HepG2 (cell line): Measurements from ENCODE around the gene IQCE. TPM values are rescaled to one million over a fixed set of nuclear protein-coding genes. Genes with fewer than 3 reads are reported as not detected.

ENCODE experiments used
- DZIP1 ChIP-seq: sonication (generic); formaldehyde crosslinking; IDR thresholded peaks from 2 replicates; pipeline ENCODE4 v1.5.0; 2020; ENCODE audit warnings: mild to moderate bottlenecking, missing genetic modification reagents
- ELF4 ChIP-seq: sonication (generic); formaldehyde crosslinking; IDR thresholded peaks from 2 replicates; pipeline ENCODE4 v1.5.0; 2020; ENCODE audit warnings: missing genetic modification reagents, mild to moderate bottlenecking, moderate library complexity, borderline replicate concordance
- KLF6 ChIP-seq: IDR thresholded peaks from 2 replicates; pipeline ENCODE4 v1.8.0; 2016; ENCODE audit warnings: missing biosample characterization, missing genetic modification reagents
- NFATC3 ChIP-seq: sonication (generic); formaldehyde crosslinking; IDR thresholded peaks from 2 replicates; pipeline ENCODE4 v1.5.1; 2020; ENCODE audit warnings: mild to moderate bottlenecking, missing genetic modification reagents
- NFE2L1 ChIP-seq: sonication (generic); formaldehyde crosslinking; IDR thresholded peaks from 2 replicates; pipeline ENCODE4 v1.4.0; 2020; ENCODE audit warnings: missing genetic modification reagents, mild to moderate bottlenecking, borderline replicate concordance
- SIX4 ChIP-seq: sonication (generic); formaldehyde crosslinking; IDR thresholded peaks from 2 replicates; pipeline ENCODE4 v1.4.0; 2020; ENCODE audit warnings: missing genetic modification reagents
- SMYD3 ChIP-seq: sonication (generic); formaldehyde crosslinking; IDR thresholded peaks from 2 replicates; pipeline ENCODE4 v1.8.1; 2023; ENCODE audit warnings: mild to moderate bottlenecking, missing genetic modification reagents
- SNRNP70 ChIP-seq: fragments of 200-400 bp; formaldehyde crosslinking; IDR thresholded peaks from 2 replicates; pipeline ENCODE4 v1.6.1; 2017; ENCODE audit warnings: mild to moderate bottlenecking, low read depth, low read length, moderate library complexity
- TBX2 ChIP-seq: sonication (generic); formaldehyde crosslinking; IDR thresholded peaks from 2 replicates; pipeline ENCODE4 v1.5.0; 2020; ENCODE audit warnings: missing genetic modification reagents, mild to moderate bottlenecking, borderline replicate concordance
- TGIF2 ChIP-seq: IDR thresholded peaks from 2 replicates; pipeline ENCODE4 v1.6.1; 2016; ENCODE audit warnings: control low read depth, missing compliant biosample characterization
- ZFP82 ChIP-seq: sonication (generic); formaldehyde crosslinking; IDR thresholded peaks from 2 replicates; pipeline ENCODE4 v1.5.1; 2020; ENCODE audit warnings: mild to moderate bottlenecking, missing genetic modification reagents, borderline replicate concordance
- ZNF20 ChIP-seq: sonication (generic); formaldehyde crosslinking; IDR thresholded peaks from 2 replicates; pipeline ENCODE4 v1.4.0; 2020; ENCODE audit warnings: mild to moderate bottlenecking, moderate library complexity, missing genetic modification reagents
- ZNF205 ChIP-seq: IDR thresholded peaks from 2 replicates; pipeline ENCODE4 v1.6.1; 2018; ENCODE audit warnings: missing biosample characterization, missing genetic modification reagents
- ZNF234 ChIP-seq: sonication (generic); formaldehyde crosslinking; conservative IDR thresholded peaks from 2 replicates; pipeline ENCODE4 v1.5.1; 2020; ENCODE audit warnings: mild to moderate bottlenecking, missing genetic modification reagents
- ZNF292 ChIP-seq: sonication (generic); formaldehyde crosslinking; IDR thresholded peaks from 2 replicates; pipeline ENCODE4 v1.8.1; 2022; ENCODE audit warnings: mild to moderate bottlenecking, low read depth, missing genetic modification reagents, borderline replicate concordance
- ZNF296 ChIP-seq: sonication (generic); formaldehyde crosslinking; conservative IDR thresholded peaks from 2 replicates; pipeline ENCODE4 v1.5.0; 2020; ENCODE audit warnings: mild to moderate bottlenecking, missing genetic modification reagents
- ZNF383 ChIP-seq: sonication (generic); formaldehyde crosslinking; IDR thresholded peaks from 2 replicates; pipeline ENCODE4 v1.4.0; 2020; ENCODE audit warnings: missing genetic modification reagents, mild to moderate bottlenecking, borderline replicate concordance
- ZNF550 ChIP-seq: sonication (generic); formaldehyde crosslinking; IDR thresholded peaks from 2 replicates; pipeline ENCODE4 v1.4.0; 2020; ENCODE audit warnings: mild to moderate bottlenecking, missing genetic modification reagents, borderline replicate concordance
- ZNF562 ChIP-seq: sonication (generic); formaldehyde crosslinking; IDR thresholded peaks from 2 replicates; pipeline ENCODE4 v1.8.0; 2022; ENCODE audit warnings: missing genetic modification reagents, borderline replicate concordance
- ZNF619 ChIP-seq: sonication (generic); formaldehyde crosslinking; IDR thresholded peaks from 2 replicates; pipeline ENCODE4 v1.4.0; 2020; ENCODE audit warnings: mild to moderate bottlenecking, missing genetic modification reagents
- ZNF777 ChIP-seq: sonication (generic); formaldehyde crosslinking; IDR thresholded peaks from 2 replicates; pipeline ENCODE4 v1.4.0; 2020; ENCODE audit warnings: missing genetic modification reagents
- ZSCAN31 ChIP-seq: sonication (generic); formaldehyde crosslinking; IDR thresholded peaks from 2 replicates; pipeline ENCODE4 v1.5.0; 2020; ENCODE audit warnings: low read depth, mild to moderate bottlenecking, missing genetic modification reagents
- polyA plus RNA-seq, 8 experiments: library from polyadenylated mRNA; depleted of rRNA in 3 of 8; stranded (reverse) in 7 of 8; unstranded in 1 of 8; fragments of >200 nt; fragmentation: Illumina TruSeq in 4 of 8; extraction: Trizol in 4 of 8; gene quantifications; 2 replicates each; pipeline versions ENCODE4 v1.2.1 to v1.2.3, GENCODE V29; 2011 to 2016; ENCODE audit warnings: low read depth in 4 of 8, missing spikeins in 1 of 8, mixed read lengths in 1 of 8; ENCODE audit not compliant: insufficient read depth in 1 of 8
- total RNA-seq, 5 experiments: library from RNA; depleted of rRNA; stranded (reverse); fragments of >200 nt; fragmentation: Illumina TruSeq; extraction: Trizol; gene quantifications; 2 replicates each; pipeline ENCODE4 v1.2.3, GENCODE V29; 2016; ENCODE audit warnings: low read depth in 1 of 5
- TF ChIP-seq, protein P1 (sequence below): IDR thresholded peaks from 2 replicates; pipeline ENCODE4 v1.6.1; 2016; ENCODE audit warnings: missing biosample characterization, missing genetic modification reagents, low read depth
- TF ChIP-seq, protein P2 (sequence below): sonication (generic); formaldehyde crosslinking; IDR thresholded peaks from 2 replicates; pipeline ENCODE4 v1.4.0; 2020; ENCODE audit warnings: missing genetic modification reagents

The IQCE gene
- total and polyA plus RNA-seq, 2 of the 13 experiments (the other 11 are each of a cell fraction or from before 2014, with no cell fraction given): 1.5 to 2.5 TPM

GRCh38 chr7:2663121-2663886 is 104.5 kb downstream of the IQCE start (continued):
- TF ChIP-seq, protein P1, sequence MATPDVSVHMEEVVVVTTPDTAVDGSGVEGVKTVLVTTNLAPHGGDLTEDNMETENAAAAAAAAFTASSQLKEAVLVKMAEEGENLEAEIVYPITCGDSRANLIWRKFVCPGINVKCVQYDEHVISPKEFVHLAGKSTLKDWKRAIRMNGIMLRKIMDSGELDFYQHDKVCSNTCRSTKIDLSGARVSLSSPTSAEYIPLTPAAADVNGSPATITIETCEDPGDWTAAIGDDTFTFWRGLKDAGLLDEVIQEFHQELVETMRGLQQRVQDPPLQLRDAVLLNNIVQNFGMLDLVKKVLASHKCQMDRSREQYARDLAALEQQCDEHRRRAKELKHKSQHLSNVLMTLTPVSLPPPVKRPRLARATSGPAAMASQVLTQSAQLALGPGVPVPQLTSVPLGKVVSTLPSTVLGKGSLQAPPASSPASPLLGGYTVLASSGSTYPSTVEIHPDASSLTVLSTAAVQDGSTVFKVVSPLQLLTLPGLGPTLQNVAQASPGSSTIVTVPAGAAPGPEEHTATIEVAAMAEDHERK (CRISPR knock-in tag): no peak
- TF ChIP-seq ZSCAN31 (CRISPR knock-in tag): peak; percentile 75
- peak; percentile 76 for TF ChIP-seq ZNF777
- TF ChIP-seq DZIP1 (CRISPR knock-in tag): no peak
- TF ChIP-seq SMYD3 (CRISPR knock-in tag): no peak
- no peak for TF ChIP-seq ZNF383 (CRISPR knock-in tag)
- TF ChIP-seq ZNF619 (CRISPR knock-in tag): peak; percentile 76; the same call in 1 of the 2 replicates
- peak; percentile 97 for TF ChIP-seq ZNF296 (CRISPR knock-in tag)
- TF ChIP-seq SIX4 (CRISPR knock-in tag): 0 out of 2 replicates have a peak, but pooled peaks have one; percentile 37
- no peak for TF ChIP-seq SNRNP70
- TF ChIP-seq ZNF234 (CRISPR knock-in tag): no peak
- no peak for TF ChIP-seq ZNF205 (CRISPR knock-in tag)
- TF ChIP-seq TBX2 (CRISPR knock-in tag): peak; percentile 95
- TF ChIP-seq, protein P2, sequence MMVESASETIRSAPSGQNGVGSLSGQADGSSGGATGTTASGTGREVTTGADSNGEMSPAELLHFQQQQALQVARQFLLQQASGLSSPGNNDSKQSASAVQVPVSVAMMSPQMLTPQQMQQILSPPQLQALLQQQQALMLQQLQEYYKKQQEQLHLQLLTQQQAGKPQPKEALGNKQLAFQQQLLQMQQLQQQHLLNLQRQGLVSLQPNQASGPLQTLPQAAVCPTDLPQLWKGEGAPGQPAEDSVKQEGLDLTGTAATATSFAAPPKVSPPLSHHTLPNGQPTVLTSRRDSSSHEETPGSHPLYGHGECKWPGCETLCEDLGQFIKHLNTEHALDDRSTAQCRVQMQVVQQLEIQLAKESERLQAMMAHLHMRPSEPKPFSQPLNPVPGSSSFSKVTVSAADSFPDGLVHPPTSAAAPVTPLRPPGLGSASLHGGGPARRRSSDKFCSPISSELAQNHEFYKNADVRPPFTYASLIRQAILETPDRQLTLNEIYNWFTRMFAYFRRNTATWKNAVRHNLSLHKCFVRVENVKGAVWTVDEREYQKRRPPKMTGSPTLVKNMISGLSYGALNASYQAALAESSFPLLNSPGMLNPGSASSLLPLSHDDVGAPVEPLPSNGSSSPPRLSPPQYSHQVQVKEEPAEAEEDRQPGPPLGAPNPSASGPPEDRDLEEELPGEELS (CRISPR knock-in tag): peak; percentile 78
- TF ChIP-seq ZNF20: no peak
- no peak for TF ChIP-seq ZNF562
- peak; percentile 96 for TF ChIP-seq KLF6 (CRISPR knock-in tag)
- TF ChIP-seq TGIF2 (CRISPR knock-in tag): peak; percentile 86
- no peak for TF ChIP-seq ELF4 (CRISPR knock-in tag)
- TF ChIP-seq ZNF550 (CRISPR knock-in tag): no peak
- TF ChIP-seq NFE2L1: no peak
- TF ChIP-seq ZFP82 (CRISPR knock-in tag): no peak
- peak; percentile 70 for TF ChIP-seq ZNF292
- TF ChIP-seq NFATC3 (CRISPR knock-in tag): no peak
